Measurements from ENCODE around the gene NAA25.

- TF ChIP-seq HNRNPLL (IDR thresholded peaks at IDR 0.05; ENCODE audit: low read depth, low read length, poor library complexity, severe bottlenecking), result no peak
- TF ChIP-seq, protein P1, sequence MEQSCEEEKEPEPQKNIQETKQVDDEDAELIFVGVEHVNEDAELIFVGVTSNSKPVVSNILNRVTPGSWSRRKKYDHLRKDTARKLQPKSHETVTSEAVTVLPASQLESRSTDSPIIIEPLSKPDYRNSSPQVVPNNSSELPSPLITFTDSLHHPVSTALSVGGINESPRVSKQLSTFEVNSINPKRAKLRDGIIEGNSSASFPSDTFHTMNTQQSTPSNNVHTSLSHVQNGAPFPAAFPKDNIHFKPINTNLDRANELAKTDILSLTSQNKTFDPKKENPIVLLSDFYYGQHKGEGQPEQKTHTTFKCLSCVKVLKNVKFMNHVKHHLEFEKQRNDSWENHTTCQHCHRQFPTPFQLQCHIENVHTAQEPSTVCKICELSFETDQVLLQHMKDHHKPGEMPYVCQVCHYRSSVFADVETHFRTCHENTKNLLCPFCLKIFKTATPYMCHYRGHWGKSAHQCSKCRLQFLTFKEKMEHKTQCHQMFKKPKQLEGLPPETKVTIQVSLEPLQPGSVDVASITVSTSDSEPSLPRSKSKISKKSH (CRISPR knock-in tag; IDR thresholded peaks at IDR 0.05), result no peak
- TF ChIP-seq POLR2A (conservative IDR thresholded peaks at IDR 0.05), result no peak
- TF ChIP-seq ZNF263 (CRISPR knock-in tag; IDR thresholded peaks at IDR 0.05; ENCODE audit: borderline replicate concordance), result no peak
- TF ChIP-seq EZH2 (IDR thresholded peaks at IDR 0.05; ENCODE audit: borderline replicate concordance, low read depth, low read length), result no peak
- no peak for TF ChIP-seq CTCF (IDR thresholded peaks at IDR 0.05 in 2 of 3, conservative IDR thresholded peaks at IDR 0.05 in 1 of 3; ENCODE audit: insufficient read depth in 2 of 3, low read depth in 1 of 3, low read length in 3 of 3)
- TF ChIP-seq REST (IDR thresholded peaks at IDR 0.05; ENCODE audit: borderline replicate concordance), result no peak
- TF ChIP-seq REST (CRISPR knock-in tag; IDR thresholded peaks at IDR 0.05; ENCODE audit: low read depth), result no peak
- TF ChIP-seq FOS (IDR thresholded peaks at IDR 0.05; ENCODE audit: extremely low read depth, insufficient read length), result no peak
- no peak for TF ChIP-seq SNAPC5 (CRISPR knock-in tag; IDR thresholded peaks at IDR 0.05)
- TF ChIP-seq, protein P2, sequence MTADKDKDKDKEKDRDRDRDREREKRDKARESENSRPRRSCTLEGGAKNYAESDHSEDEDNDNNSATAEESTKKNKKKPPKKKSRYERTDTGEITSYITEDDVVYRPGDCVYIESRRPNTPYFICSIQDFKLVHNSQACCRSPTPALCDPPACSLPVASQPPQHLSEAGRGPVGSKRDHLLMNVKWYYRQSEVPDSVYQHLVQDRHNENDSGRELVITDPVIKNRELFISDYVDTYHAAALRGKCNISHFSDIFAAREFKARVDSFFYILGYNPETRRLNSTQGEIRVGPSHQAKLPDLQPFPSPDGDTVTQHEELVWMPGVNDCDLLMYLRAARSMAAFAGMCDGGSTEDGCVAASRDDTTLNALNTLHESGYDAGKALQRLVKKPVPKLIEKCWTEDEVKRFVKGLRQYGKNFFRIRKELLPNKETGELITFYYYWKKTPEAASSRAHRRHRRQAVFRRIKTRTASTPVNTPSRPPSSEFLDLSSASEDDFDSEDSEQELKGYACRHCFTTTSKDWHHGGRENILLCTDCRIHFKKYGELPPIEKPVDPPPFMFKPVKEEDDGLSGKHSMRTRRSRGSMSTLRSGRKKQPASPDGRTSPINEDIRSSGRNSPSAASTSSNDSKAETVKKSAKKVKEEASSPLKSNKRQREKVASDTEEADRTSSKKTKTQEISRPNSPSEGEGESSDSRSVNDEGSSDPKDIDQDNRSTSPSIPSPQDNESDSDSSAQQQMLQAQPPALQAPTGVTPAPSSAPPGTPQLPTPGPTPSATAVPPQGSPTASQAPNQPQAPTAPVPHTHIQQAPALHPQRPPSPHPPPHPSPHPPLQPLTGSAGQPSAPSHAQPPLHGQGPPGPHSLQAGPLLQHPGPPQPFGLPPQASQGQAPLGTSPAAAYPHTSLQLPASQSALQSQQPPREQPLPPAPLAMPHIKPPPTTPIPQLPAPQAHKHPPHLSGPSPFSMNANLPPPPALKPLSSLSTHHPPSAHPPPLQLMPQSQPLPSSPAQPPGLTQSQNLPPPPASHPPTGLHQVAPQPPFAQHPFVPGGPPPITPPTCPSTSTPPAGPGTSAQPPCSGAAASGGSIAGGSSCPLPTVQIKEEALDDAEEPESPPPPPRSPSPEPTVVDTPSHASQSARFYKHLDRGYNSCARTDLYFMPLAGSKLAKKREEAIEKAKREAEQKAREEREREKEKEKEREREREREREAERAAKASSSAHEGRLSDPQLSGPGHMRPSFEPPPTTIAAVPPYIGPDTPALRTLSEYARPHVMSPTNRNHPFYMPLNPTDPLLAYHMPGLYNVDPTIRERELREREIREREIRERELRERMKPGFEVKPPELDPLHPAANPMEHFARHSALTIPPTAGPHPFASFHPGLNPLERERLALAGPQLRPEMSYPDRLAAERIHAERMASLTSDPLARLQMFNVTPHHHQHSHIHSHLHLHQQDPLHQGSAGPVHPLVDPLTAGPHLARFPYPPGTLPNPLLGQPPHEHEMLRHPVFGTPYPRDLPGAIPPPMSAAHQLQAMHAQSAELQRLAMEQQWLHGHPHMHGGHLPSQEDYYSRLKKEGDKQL (CRISPR knock-in tag; IDR thresholded peaks at IDR 0.05; ENCODE audit: borderline replicate concordance), result no peak
- TF ChIP-seq, protein P3, sequence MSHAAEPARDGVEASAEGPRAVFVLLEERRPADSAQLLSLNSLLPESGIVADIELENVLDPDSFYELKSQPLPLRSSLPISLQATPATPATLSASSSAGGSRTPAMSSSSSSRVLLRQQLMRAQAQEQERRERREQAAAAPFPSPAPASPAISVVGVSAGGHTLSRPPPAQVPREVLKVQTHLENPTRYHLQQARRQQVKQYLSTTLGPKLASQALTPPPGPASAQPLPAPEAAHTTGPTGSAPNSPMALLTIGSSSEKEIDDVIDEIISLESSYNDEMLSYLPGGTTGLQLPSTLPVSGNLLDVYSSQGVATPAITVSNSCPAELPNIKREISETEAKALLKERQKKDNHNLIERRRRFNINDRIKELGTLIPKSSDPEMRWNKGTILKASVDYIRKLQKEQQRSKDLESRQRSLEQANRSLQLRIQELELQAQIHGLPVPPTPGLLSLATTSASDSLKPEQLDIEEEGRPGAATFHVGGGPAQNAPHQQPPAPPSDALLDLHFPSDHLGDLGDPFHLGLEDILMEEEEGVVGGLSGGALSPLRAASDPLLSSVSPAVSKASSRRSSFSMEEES (CRISPR knock-in tag; IDR thresholded peaks at IDR 0.05), result no peak
These were observed 62.6 kb downstream of the NAA25 start for GRCh38 chr12:112046003-112046402.
